ENCODE results near the gene TRAK2.

DNA sequence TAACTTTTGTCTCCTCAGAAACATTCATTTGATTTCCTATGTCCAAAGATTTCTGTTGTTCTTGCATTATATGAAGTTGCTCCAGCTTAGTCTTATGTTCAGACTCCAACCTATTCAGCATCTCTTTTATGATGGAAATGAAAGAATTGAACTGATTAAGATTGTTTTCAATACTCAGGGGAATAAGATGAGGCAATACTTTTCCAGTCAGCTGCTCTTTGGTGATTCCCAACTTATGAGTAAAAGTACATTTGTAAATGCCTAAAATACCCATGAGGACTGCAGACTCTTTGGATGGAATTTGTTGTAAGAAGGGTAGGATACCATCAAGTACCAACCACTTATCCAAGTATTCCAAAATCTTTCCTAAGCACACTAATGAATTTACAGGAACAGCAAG lies 39.8 kb downstream of the TRAK2 start:
- TF ChIP-seq, protein P1, sequence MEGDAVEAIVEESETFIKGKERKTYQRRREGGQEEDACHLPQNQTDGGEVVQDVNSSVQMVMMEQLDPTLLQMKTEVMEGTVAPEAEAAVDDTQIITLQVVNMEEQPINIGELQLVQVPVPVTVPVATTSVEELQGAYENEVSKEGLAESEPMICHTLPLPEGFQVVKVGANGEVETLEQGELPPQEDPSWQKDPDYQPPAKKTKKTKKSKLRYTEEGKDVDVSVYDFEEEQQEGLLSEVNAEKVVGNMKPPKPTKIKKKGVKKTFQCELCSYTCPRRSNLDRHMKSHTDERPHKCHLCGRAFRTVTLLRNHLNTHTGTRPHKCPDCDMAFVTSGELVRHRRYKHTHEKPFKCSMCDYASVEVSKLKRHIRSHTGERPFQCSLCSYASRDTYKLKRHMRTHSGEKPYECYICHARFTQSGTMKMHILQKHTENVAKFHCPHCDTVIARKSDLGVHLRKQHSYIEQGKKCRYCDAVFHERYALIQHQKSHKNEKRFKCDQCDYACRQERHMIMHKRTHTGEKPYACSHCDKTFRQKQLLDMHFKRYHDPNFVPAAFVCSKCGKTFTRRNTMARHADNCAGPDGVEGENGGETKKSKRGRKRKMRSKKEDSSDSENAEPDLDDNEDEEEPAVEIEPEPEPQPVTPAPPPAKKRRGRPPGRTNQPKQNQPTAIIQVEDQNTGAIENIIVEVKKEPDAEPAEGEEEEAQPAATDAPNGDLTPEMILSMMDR (conservative IDR thresholded peaks at IDR 0.05; ENCODE audit: low read length) = no peak
- TF ChIP-seq EZH2phosphoT487 (IDR thresholded peaks at IDR 0.05; ENCODE audit: borderline replicate concordance) = no peak

All from Loucy (cell line).